Stimulated activated naive CD8-positive, alpha-beta T cell treated with anti-CD3 and anti-CD28 coated beads, Interleukin-15, amount 100 ng/mL, for 72 hours (primary cell): ENCODE results near the gene SSTR5.

Source experiments
- ATAC-seq: fragments of 150-1000 bp; cut with Tn5 transposase; 2 replicates; pipeline ENCODE4 v1.10.0; 2021; ENCODE audit warnings: mild to moderate bottlenecking, moderate library complexity
- DNase-seq, 2 donors: peaks; one replicate each; pipeline ENCODE4 v3.0.0; 2021 to 2022
- H3K27ac Mint-ChIP-seq, 2 donors: one replicate each; pipeline ENCODE4 v1.8.0; 2022; ENCODE audit warnings: mild to moderate bottlenecking in 2 of 2, mixed read lengths in 2 of 2, moderate library complexity in 2 of 2
- H3K27me3 Mint-ChIP-seq: one replicate; pipeline ENCODE4 v1.8.0; 2022; ENCODE audit warnings: mixed read lengths
- H3K4me1 Mint-ChIP-seq: one replicate; pipeline ENCODE4 v1.8.0; 2022; ENCODE audit warnings: mild to moderate bottlenecking, mixed read lengths
- H3K4me3 Mint-ChIP-seq, 2 donors: one replicate each; pipeline ENCODE4 v1.8.0; 2022; ENCODE audit warnings: mild to moderate bottlenecking in 2 of 2, mixed read lengths in 2 of 2, moderate library complexity in 1 of 2
- H3K9me3 Mint-ChIP-seq, 2 donors: one replicate each; pipeline ENCODE4 v1.8.0; 2022; ENCODE audit warnings: mixed read lengths in 2 of 2

SSTR5 gene

DNA sequence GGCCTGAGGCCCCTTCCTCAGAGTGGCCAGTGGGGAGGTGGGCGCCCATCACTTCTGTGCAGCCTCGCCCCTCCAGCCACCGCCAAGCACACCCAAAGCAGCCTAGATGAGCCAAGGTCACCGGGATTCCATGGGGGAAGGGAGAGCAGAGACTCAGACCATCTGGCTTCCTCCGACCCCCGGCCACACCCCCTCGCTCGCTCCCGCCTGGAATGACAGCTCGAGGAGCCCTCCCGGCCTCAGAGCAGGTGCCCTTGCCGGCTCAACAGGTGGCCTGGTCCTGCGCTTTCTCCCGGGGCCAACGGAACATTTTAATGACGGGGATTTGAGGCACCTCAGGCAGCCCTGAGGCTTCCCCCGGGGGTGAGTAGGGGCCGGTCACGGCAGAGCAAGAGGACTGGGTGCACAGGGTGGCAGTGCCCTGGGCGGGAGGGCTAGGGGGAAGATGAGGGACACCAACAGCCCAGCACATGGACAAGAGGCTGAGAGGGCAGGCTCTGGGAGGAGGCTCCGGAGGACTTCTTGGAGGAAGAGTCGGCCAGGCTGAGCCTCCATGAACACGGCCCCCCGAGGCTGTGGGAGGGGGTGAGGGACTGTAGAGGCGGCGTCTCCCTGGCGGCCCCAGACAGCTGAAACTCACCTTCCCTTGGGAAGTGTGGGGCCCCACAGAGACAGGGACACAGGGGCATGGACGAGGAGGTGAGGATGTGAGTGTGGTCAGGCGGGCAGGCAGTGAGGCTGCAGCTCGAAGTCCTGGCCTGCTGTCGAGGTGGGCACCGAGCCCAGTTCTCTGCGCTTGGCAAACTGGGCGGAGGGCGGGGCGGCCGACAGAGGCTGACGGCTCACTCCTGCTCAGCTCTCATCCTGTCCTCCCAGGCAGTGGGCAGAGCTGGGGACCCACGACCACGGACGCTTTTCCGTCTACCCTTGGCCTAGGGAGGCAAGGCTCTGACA, 36.0 kb downstream of the SSTR5 start:
- no peaks in the 10 kb centered on the region for H3K4me1 Mint-ChIP-seq

DNA sequence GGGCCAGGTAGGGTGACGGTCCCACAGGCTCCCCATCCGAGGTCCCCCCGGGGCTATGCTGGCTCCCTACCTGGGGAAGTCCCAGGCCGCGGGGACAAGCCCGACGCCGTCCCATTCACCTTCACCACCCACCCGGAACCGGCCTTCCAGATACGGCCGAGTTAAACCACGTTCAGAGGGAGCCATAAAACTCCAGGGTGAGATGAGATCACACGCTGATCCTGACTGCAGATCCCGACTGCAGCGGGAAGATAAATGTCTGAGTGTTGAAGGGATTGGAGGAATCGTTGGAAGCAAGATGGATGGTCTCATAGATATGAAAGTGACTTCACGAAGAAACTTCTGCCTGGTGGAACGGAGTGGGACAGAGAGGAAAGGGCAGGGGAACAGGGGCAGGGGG, 37.1 kb downstream of the SSTR5 start:
- no peaks in the 10 kb centered on the region for H3K4me1 Mint-ChIP-seq
- no peaks in the 10 kb centered on the region for H3K9me3 Mint-ChIP-seq
- H3K4me3 Mint-ChIP-seq: no peak overlapping the region
- peaks cover 47% of the 10 kb centered on the region for H3K27me3 Mint-ChIP-seq
- DNase-seq: no peak
- no peak for ATAC-seq
- no peak overlapping the region for H3K27ac Mint-ChIP-seq

More for the DNA sequence above, 36.0 kb downstream of the SSTR5 start:
- H3K27me3 Mint-ChIP-seq: peaks cover 58% of the 10 kb centered on the region
- DNase-seq: no peak
- no peak overlapping the region for H3K4me3 Mint-ChIP-seq
- H3K27ac Mint-ChIP-seq: no peak overlapping the region
- no peak for ATAC-seq
- no peaks in the 10 kb centered on the region for H3K9me3 Mint-ChIP-seq

- no peak overlapping the region for H3K4me3 Mint-ChIP-seq
Measured at GRCh38 chr16:1112506-1113184, 40.1 kb downstream of the SSTR5 start.

DNA sequence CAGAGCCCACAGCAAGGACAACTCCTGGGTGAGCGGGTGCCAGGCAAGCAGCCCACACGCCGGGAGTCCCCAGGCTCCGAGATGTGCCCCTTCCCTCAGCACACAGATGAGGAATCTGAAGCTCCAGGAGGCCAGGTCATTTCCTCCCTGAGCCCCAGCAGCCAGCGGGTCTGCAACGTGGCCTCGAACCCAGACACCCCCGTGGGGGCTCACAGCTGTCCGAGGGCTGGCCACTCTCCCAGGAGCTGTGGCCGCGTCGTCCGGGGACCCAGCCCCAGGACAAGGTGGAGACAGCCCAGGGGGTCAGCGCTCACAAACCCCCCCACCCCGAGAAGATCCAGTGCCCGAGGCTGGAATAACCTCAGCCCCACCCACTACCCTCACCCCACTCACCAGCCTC, 40.9 kb downstream of the SSTR5 start:
- H3K27ac Mint-ChIP-seq: no peak overlapping the region
- no peak for ATAC-seq
- no peak overlapping the region for H3K4me3 Mint-ChIP-seq
- peaks cover 13% of the 10 kb centered on the region for H3K27me3 Mint-ChIP-seq
- no peaks in the 10 kb centered on the region for H3K4me1 Mint-ChIP-seq
- no peaks in the 10 kb centered on the region for H3K9me3 Mint-ChIP-seq
- DNase-seq: no peak

More at GRCh38 chr16:1112506-1113184, 40.1 kb downstream of the SSTR5 start:
- DNase-seq: no peak
- Mint-ChIP-seq H3K27me3 (peaks cover 18% of the 10 kb centered on the region), H3K9me3 (no peaks in the 10 kb centered on the region), H3K27ac (no peak overlapping the region), H3K4me1 (no peaks in the 10 kb centered on the region)
- no peak for ATAC-seq

- H3K4me3 Mint-ChIP-seq: no peak overlapping the region
Measured at GRCh38 chr16:1113889-1114526, 41.5 kb downstream of the SSTR5 start.

DNA sequence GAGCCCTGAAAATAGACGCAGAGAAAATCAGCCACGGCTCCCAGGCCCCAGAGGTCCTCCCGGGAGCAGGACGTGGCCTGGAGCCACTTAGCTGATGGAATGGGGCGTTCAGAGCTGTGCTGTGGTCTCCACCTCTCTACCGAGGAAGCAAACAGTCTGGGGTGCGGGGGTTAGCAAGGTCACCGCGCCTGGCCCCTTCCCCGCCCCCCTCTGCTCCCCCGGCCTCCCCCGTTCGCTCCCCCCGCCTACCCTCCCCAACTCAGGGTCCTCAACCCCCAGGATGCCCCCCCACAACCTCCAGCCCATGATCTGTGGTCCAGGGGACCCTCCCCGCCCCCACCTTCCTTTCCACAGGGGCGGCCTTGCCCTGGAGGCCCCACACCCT, 44.1 kb downstream of the SSTR5 start:
- Mint-ChIP-seq H3K9me3 (no peaks in the 10 kb centered on the region), H3K4me3 (no peak overlapping the region), H3K27me3 (no peaks in the 10 kb centered on the region), H3K4me1 (no peaks in the 10 kb centered on the region), H3K27ac (no peak overlapping the region)
- ATAC-seq (peak; percentile 5), DNase-seq (no peak)

More at GRCh38 chr16:1113889-1114526, 41.5 kb downstream of the SSTR5 start:
- H3K4me1 Mint-ChIP-seq: no peaks in the 10 kb centered on the region
- no peaks in the 10 kb centered on the region for H3K9me3 Mint-ChIP-seq
- no peak overlapping the region for H3K27ac Mint-ChIP-seq
- ATAC-seq: peak; percentile 54
- H3K27me3 Mint-ChIP-seq: peaks cover 8% of the 10 kb centered on the region
- DNase-seq: no peak

GRCh38 chr16:1117176-1117900, 44.8 kb downstream of the SSTR5 start:
- no peaks in the 10 kb centered on the region for H3K27me3 Mint-ChIP-seq
- H3K4me3 Mint-ChIP-seq: no peak overlapping the region
- no peak for DNase-seq
- ATAC-seq: no peak
- no peaks in the 10 kb centered on the region for H3K4me1 Mint-ChIP-seq
- H3K27ac Mint-ChIP-seq: no peak overlapping the region
- no peaks in the 10 kb centered on the region for H3K9me3 Mint-ChIP-seq

- H3K4me3 Mint-ChIP-seq: no peak overlapping the region
- DNase-seq (no peak), ATAC-seq (no peak)
- no peaks in the 10 kb centered on the region for H3K4me1 Mint-ChIP-seq
- no peak overlapping the region for H3K27ac Mint-ChIP-seq
- H3K9me3 Mint-ChIP-seq: no peaks in the 10 kb centered on the region
- H3K27me3 Mint-ChIP-seq: no peaks in the 10 kb centered on the region
Measured at GRCh38 chr16:1117926-1118325, 45.4 kb downstream of the SSTR5 start.

DNA sequence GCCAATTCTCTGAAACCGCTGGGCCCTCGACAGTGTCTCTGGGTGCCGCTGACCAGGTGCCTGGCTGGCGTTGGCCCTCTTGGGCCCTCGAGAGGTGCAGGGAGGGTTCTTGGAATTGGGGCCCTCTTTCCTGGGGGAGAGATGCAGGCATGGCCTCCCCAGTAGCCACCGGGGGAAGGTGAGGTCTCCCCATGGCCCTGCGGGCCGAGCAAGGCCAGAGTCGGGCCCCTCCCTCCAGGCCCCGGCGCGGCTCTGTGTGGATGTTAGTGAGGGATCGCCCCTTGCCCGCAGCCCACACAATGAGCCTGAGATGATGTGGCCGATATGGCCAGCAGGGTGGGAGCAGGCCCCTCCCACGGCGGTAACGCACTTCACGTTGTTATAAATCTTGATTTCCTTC, 46.6 kb downstream of the SSTR5 start:
- ATAC-seq: no peak
- Mint-ChIP-seq H3K27ac (no peak overlapping the region), H3K4me1 (no peaks in the 10 kb centered on the region), H3K4me3 (no peak overlapping the region), H3K27me3 (no peaks in the 10 kb centered on the region), H3K9me3 (no peaks in the 10 kb centered on the region)
- no peak for DNase-seq

DNA sequence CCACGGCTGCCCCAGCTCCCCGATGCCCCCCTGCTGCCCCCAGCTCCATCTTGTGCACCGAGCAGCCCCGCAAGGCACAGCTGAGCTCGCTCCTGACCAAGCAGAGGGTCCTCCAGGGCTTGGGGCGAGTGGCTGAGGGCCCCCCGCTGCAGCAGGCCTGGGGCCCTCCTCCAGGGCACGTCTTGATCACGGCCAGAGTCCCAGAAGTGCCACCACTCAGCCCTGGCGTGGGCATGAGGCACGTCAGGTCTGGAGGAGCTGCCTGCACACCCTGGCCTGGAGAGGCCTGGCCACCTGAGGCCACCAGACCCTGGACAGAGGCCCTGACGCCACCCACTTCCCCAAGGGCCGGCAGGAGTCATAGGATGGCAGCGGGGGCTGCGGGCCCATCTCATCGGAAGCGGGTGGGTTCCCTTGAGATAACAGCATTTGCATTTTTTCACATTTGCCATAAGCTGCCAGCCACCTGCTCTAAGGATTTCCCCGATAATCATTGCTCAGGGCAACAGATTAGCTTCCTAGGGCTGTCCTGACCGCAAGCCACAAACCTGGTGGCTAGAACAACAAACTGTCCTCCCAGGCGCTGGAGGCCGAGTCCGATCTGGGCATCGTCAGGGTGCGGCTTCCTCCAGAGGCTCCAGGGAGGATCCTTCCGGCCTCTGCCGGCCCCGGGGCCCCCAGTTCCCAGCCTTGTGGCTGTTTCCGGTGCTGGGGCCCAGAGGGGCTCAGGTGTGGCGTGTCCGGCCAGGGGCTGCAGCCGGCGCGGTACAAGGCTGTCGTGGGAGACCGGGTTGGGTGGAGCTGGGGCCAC, 47.4 kb downstream of the SSTR5 start:
- no peak for ATAC-seq
- H3K27me3 Mint-ChIP-seq: no peaks in the 10 kb centered on the region
- no peaks in the 10 kb centered on the region for H3K9me3 Mint-ChIP-seq
- H3K27ac Mint-ChIP-seq: no peak overlapping the region
- DNase-seq: no peak
- no peak overlapping the region for H3K4me3 Mint-ChIP-seq
- no peaks in the 10 kb centered on the region for H3K4me1 Mint-ChIP-seq

GRCh38 chr16:1120577-1120941, 48.0 kb downstream of the SSTR5 start:
- DNase-seq (no peak), ATAC-seq (no peak)
- Mint-ChIP-seq H3K4me3 (no peak overlapping the region), H3K27me3 (no peaks in the 10 kb centered on the region), H3K27ac (no peak overlapping the region), H3K4me1 (no peaks in the 10 kb centered on the region), H3K9me3 (no peaks in the 10 kb centered on the region)

DNA sequence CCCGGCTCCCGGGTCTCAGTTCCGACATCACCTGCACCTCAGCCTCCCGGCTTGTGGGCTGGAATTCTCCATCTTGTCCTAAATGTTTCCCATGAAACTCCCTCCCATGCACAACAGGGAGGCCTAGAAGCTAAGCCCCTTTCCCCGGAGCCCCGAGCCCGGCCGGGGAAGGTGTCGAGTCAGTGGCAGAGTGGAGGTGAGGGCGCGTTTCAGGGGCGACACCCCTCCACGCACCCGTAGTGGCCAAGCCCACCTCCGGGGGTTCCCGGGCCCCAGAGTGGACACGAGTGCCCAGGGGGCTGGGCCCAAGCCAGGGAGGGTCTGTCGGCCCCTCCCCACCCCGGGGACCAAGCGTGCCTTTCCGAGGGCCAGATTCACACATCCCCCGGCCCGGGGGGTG, 48.5 kb downstream of the SSTR5 start:
- Mint-ChIP-seq H3K27me3 (no peaks in the 10 kb centered on the region), H3K4me1 (no peaks in the 10 kb centered on the region), H3K9me3 (no peaks in the 10 kb centered on the region), H3K4me3 (no peak overlapping the region), H3K27ac (no peak overlapping the region)
- ATAC-seq (no peak), DNase-seq (no peak)

GRCh38 chr16:1121601-1122397, 49.3 kb downstream of the SSTR5 start:
- no peak overlapping the region for H3K27ac Mint-ChIP-seq
- H3K4me1 Mint-ChIP-seq: no peaks in the 10 kb centered on the region
- no peaks in the 10 kb centered on the region for H3K27me3 Mint-ChIP-seq
- H3K9me3 Mint-ChIP-seq: no peaks in the 10 kb centered on the region
- DNase-seq (no peak), ATAC-seq (no peak)
- H3K4me3 Mint-ChIP-seq: no peak overlapping the region

DNA sequence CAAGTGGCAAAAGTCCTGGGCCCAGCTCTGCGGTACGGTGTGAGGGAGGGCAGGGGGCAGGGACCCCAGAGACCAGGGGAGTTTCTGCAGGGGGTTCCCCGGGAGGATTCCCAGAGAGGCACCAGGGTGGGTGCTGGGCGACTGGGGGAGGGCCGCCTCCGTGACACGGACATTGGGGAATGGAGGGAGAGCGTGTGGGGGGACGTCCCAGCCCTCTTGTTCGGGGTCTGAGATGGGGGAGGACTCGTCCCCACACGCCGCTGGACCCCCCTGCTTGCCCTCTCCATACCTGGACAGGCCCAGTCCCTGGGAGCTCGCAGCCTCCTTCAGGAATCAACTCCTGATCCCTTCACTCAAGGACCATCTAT, 49.8 kb downstream of the SSTR5 start:
- no peak for ATAC-seq
- H3K27me3 Mint-ChIP-seq: no peaks in the 10 kb centered on the region
- H3K9me3 Mint-ChIP-seq: no peaks in the 10 kb centered on the region
- DNase-seq: no peak
- no peak overlapping the region for H3K4me3 Mint-ChIP-seq
- no peak overlapping the region for H3K27ac Mint-ChIP-seq
- no peaks in the 10 kb centered on the region for H3K4me1 Mint-ChIP-seq
